GM06990 (cell line): ENCODE measurements around the gene DTX1.
"Not testable (repeated sequence)": the region's sequence is repeated elsewhere in the genome, so short reads cannot be mapped to it uniquely, and the experiment has no call there.

Source experiments
- DNase-seq: peaks from one replicate; pipeline ENCODE4 v3.0.0-alpha.2; 2011; ENCODE audit not compliant: insufficient read length; ENCODE audit errors: extremely low read depth
- H3K27me3 ChIP-seq: replicated peaks from 2 replicates; pipeline ENCODE4 v1.6.0; 2011; ENCODE audit warnings: low read length; ENCODE audit not compliant: control insufficient read depth, insufficient read depth
- H3K36me3 ChIP-seq: 2 replicates; pipeline ENCODE4 v1.5.1; 2011; ENCODE audit warnings: low read length; ENCODE audit not compliant: control insufficient read depth, insufficient read depth
- H3K4me3 ChIP-seq: replicated peaks from 2 replicates; pipeline ENCODE4 v1.5.1; 2011; ENCODE audit warnings: low read depth, mild to moderate bottlenecking, control low read depth, low read length
- CTCF ChIP-seq: IDR thresholded peaks from 2 replicates; pipeline ENCODE4 v1.5.1; 2011; ENCODE audit warnings: low read length, control low read depth, mild to moderate bottlenecking, inconsistent platforms; ENCODE audit not compliant: insufficient read depth, poor library complexity, severe bottlenecking

Gene DTX1

GRCh38 chr12:113137861-113138783 is 81.6 kb downstream of the DTX1 start:
- DNase-seq = no peak
- no peak for TF ChIP-seq CTCF
- H3K36me3 ChIP-seq = no peaks in the 10 kb centered on the region
- H3K4me3 ChIP-seq = no peak overlapping the region
- H3K27me3 ChIP-seq = no peaks in the 10 kb centered on the region; the same call in 1 of the 2 replicates

- Histone ChIP-seq H3K36me3 (no peaks in the 10 kb centered on the region), H3K27me3 (no peaks in the 10 kb centered on the region; the same call in 1 of the 2 replicates), H3K4me3 (no peak overlapping the region)
- no peak for TF ChIP-seq CTCF
- DNase-seq = no peak
Measured at GRCh38 chr12:113138826-113139225, 82.3 kb downstream of the DTX1 start.

GRCh38 chr12:113140706-113141105 is 84.2 kb downstream of the DTX1 start:
- DNase-seq = no peak
- Histone ChIP-seq H3K36me3 (no peaks in the 10 kb centered on the region), H3K4me3 (no peak overlapping the region), H3K27me3 (no peaks in the 10 kb centered on the region)
- TF ChIP-seq CTCF = no peak

- DNase-seq, H3K27me3 ChIP-seq: not testable (repeated sequence)
Measured at GRCh38 chr12:113141716-113142115, 85.2 kb downstream of the DTX1 start.

GRCh38 chr12:113142173-113142885 is 85.8 kb downstream of the DTX1 start:
- no peak for DNase-seq
- TF ChIP-seq CTCF = no peak

More at GRCh38 chr12:113141716-113142115, 85.2 kb downstream of the DTX1 start:
- H3K36me3 ChIP-seq, H3K4me3 ChIP-seq: not testable (repeated sequence)

GRCh38 chr12:113142886-113143332 is 86.4 kb downstream of the DTX1 start:
- DNase-seq = no peak
- Histone ChIP-seq H3K36me3 (no peaks in the 10 kb centered on the region), H3K27me3 (no peaks in the 10 kb centered on the region; the same call in 1 of the 2 replicates), H3K4me3 (no peak overlapping the region)
- TF ChIP-seq CTCF = no peak

More at GRCh38 chr12:113142173-113142885, 85.8 kb downstream of the DTX1 start:
- no peaks in the 10 kb centered on the region for H3K36me3 ChIP-seq
- H3K4me3 ChIP-seq = no peak overlapping the region
- no peaks in the 10 kb centered on the region; the same call in 1 of the 2 replicates for H3K27me3 ChIP-seq
